Activated CD8-positive, alpha-beta T cell treated with anti-CD3 and anti-CD28 coated beads, Interleukin-2, amount 10 ng/mL, durations not matched to agents 7 days and 5 days (primary cell): ENCODE results near the gene FAM76A. TPM values are rescaled to one million over a fixed set of nuclear protein-coding genes. Genes with fewer than 3 reads are reported as not detected.
"Not testable (repeated sequence)": the region's sequence is repeated elsewhere in the genome, so short reads cannot be mapped to it uniquely, and the experiment has no call there.

Experiments used
- ATAC-seq: fragments of 150-1000 bp; cut with Tn5 transposase; one replicate; pipeline ENCODE4 v1.10.0; 2021; ENCODE audit warnings: moderate library complexity
- CTCF ChIA-PET: fragments of 350-600 bp; sonication (Branson Sonifier 250); formaldehyde crosslinking; loops from one replicate; lab custom pipeline; 2021; ENCODE audit warnings: antibody characterized with exemption; lab: Charles Lee
- POLR2A ChIA-PET: fragments of 350-600 bp; sonication (Branson Sonifier 250); formaldehyde crosslinking; loops from one replicate; lab custom pipeline; 2021; ENCODE audit warnings: antibody characterized with exemption; lab: Charles Lee
- DNase-seq: peaks from one replicate; pipeline ENCODE4 v3.0.0-alpha.2; 2020
- H3K27ac Mint-ChIP-seq: one replicate; pipeline ENCODE4 v1.8.0; 2021; ENCODE audit warnings: mild to moderate bottlenecking, mixed read lengths
- H3K27me3 Mint-ChIP-seq: one replicate; pipeline ENCODE4 v1.8.0; 2021; ENCODE audit warnings: low read depth, mixed read lengths
- H3K36me3 Mint-ChIP-seq: one replicate; pipeline ENCODE4 v1.8.0; 2021; ENCODE audit warnings: low read depth, mixed read lengths
- H3K4me1 Mint-ChIP-seq: one replicate; pipeline ENCODE4 v1.8.0; 2021; ENCODE audit warnings: low read depth, mixed read lengths
- H3K4me3 Mint-ChIP-seq: one replicate; pipeline ENCODE4 v1.8.0; 2021; ENCODE audit warnings: mild to moderate bottlenecking, mixed read lengths
- H3K9me3 Mint-ChIP-seq: one replicate; pipeline ENCODE4 v1.8.0; 2022; ENCODE audit warnings: mixed read lengths; ENCODE audit not compliant: insufficient read depth
- total RNA-seq, 2 experiments: library from RNA; stranded (reverse); gene quantifications; one replicate each; pipeline ENCODE4 v1.2.3, GENCODE V29; 2021

Gene FAM76A
- total RNA-seq, 2 experiments from 2014 or later = 14.6 to 17.5 TPM

DNA sequence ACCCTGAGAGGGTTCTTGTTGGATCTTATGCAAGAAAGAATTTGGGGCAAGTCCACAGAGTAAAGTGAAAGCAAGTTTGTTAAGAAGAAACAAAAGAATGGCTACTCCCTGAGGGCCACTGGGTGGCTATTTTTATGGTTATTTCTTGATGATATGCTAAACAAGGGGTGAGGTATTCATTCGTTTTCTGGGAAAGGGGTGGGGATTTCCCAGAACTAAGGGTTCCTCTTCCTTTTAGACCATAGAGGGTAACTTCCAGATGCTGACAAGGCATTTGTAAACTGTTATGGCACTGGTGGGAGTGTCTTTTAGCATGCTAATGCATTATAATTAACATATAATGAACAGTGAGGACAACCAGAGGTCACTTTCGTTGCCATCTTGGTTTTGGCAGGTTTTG lies 35.6 kb upstream of the FAM76A start:
- H3K4me3 Mint-ChIP-seq = no peak overlapping the region
- H3K27ac Mint-ChIP-seq = no peak overlapping the region
- peaks cover 6% of the 10 kb centered on the region for H3K9me3 Mint-ChIP-seq
- ATAC-seq (no peak), DNase-seq (no peak)
- ChIA-PET POLR2A (no interaction called here), CTCF (no interaction called here)
- peaks cover 7% of the 10 kb centered on the region for H3K4me1 Mint-ChIP-seq
- H3K36me3 Mint-ChIP-seq = peaks cover 4% of the 10 kb centered on the region
- peaks cover 15% of the 10 kb centered on the region for H3K27me3 Mint-ChIP-seq

DNA sequence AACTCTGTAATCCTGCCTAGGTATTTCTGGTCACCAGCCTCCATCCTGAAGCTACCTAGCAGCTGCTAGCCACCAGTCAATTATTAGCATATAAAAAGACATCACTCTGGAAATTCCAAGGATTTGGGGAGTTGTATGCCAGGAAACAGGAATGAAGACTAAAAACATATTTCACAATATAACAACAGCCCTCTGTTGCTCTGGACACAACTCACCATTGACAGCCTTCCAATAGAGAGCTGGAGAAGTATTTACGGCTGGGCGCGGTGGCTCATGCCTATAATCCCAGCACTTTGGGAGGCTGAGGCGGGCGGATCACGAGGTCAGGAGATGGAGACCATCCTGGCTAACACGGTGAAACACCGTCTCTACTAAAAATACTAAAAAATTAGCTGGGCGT lies 28.9 kb upstream of the FAM76A start:
- H3K27me3 Mint-ChIP-seq, CTCF ChIA-PET, POLR2A ChIA-PET, DNase-seq, H3K4me3 Mint-ChIP-seq, H3K4me1 Mint-ChIP-seq, H3K36me3 Mint-ChIP-seq, H3K27ac Mint-ChIP-seq, H3K9me3 Mint-ChIP-seq, ATAC-seq: not testable (repeated sequence)

DNA sequence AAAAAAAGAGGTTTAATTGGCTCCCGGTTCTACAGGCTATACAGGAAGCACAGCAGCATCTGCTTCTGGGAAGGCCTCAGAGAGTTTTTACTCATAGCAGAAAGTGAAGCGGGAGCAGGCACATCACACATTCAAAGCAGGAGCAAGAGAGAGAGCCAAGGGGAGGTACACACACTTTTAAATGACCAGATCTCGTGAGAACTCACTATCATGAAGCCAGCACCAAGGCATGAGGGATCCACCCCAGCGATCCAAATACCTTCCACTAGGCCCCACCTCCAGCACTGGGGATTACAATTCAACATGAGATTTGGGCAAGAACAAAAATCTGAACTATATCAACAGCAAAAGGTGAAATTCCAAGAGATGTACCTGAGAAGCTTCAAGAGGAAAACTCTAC lies 20.8 kb upstream of the FAM76A start:
- Mint-ChIP-seq H3K36me3 (peaks cover 8% of the 10 kb centered on the region), H3K4me3 (no peak overlapping the region), H3K4me1 (peaks cover 2% of the 10 kb centered on the region), H3K9me3 (peaks cover 8% of the 10 kb centered on the region), H3K27me3 (peaks cover 8% of the 10 kb centered on the region), H3K27ac (no peak overlapping the region)
- ChIA-PET POLR2A (no interaction called here), CTCF (no interaction called here)
- ATAC-seq = no peak
- DNase-seq = no peak

DNA sequence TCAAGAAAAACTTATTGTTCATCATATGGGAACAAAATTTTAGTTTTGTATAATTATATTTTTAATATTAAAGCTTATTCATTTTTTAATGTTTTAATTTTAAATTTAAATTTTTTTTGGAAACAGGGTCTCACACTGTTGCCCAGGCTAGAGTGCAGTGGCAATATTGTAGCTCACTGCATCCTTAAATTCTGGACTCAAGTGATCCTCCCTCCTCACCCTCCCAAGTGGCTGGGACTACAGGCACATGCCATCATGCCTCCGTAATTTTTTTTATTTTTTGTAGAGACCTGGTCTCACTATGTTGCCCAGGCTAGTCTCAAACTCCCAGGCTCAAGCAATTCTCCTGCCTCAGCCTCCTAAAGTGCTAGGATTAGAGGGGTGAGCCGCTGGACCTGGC lies 20.2 kb upstream of the FAM76A start:
- H3K9me3 Mint-ChIP-seq = peaks cover 8% of the 10 kb centered on the region
- no peak for DNase-seq
- no peak overlapping the region for H3K4me3 Mint-ChIP-seq
- no peak for ATAC-seq
- H3K36me3 Mint-ChIP-seq = peaks cover 8% of the 10 kb centered on the region
- peaks cover 2% of the 10 kb centered on the region for H3K4me1 Mint-ChIP-seq
- ChIA-PET CTCF (no interaction called here), POLR2A (no interaction called here)
- H3K27ac Mint-ChIP-seq = no peak overlapping the region
- peaks cover 8% of the 10 kb centered on the region for H3K27me3 Mint-ChIP-seq

DNA sequence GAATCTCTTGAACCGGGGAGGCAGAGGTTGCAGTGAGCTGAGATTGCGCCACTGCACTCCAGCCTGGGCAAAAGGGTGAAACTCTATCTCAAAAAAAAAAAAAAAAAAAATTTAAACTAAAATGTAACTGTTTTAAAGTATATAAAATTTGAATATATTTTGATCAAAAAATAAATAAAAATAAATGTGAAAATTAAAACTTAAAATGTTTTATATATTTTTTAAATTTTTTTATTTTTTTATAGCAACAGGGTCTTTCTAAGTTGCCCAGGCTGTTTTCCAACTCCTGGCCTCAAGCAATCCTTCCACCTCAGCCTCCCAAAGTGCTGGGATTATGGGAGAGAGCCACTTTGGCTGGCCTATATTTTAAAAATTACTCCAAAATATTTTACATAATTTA lies 15.2 kb upstream of the FAM76A start:
- Mint-ChIP-seq H3K36me3 (no peaks in the 10 kb centered on the region), H3K27me3 (peaks cover 3% of the 10 kb centered on the region), H3K4me1 (peaks cover 10% of the 10 kb centered on the region), H3K9me3 (no peaks in the 10 kb centered on the region), H3K27ac (no peak overlapping the region), H3K4me3 (no peak overlapping the region)
- ChIA-PET CTCF (no interaction called here), POLR2A (no interaction called here)
- no peak for DNase-seq
- ATAC-seq = no peak

DNA sequence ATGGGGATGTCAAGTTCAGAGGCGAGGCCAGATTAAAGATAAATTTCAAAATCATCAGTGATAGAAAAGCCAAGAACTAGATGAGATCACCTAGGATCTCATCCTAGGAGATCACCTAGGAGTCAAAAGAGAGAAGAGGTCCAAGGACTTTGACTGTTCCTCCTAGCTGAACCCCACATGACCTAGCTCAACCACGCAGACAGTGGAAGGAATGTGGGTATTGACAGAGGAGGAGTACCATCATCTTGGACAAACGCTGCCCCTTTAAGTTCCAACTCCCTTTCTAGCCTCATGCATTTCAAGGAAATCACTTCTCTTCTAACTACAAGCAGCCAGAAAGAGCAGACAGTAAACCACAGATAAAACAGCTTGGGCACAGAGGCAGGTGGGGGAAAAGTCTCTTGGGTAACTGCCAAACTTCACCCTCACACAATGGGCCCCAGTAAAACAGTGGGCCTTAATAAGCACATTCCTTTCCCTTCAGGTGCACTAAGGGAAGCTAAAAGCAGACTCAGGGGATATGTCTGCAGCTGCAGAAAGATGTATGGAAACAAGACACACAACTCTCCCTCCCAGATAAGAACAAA lies 12.5 kb upstream of the FAM76A start:
- H3K27me3 Mint-ChIP-seq = peaks cover 13% of the 10 kb centered on the region
- ChIA-PET POLR2A (interaction anchor here (0.6 kb wide), 1 partner anchor 15 kb away, joined by 3 read pairs; no protein-coding TSS in a partner anchor), CTCF (interaction anchor here (2.0 kb wide), 1 partner anchor 20 kb away, joined by 4 read pairs; no protein-coding TSS in a partner anchor)
- H3K9me3 Mint-ChIP-seq = peaks cover 5% of the 10 kb centered on the region
- H3K4me3 Mint-ChIP-seq = no peak overlapping the region
- H3K36me3 Mint-ChIP-seq = peaks cover 3% of the 10 kb centered on the region
- ATAC-seq (no peak), DNase-seq (no peak)
- H3K4me1 Mint-ChIP-seq = peaks cover 10% of the 10 kb centered on the region
- no peak overlapping the region for H3K27ac Mint-ChIP-seq

DNA sequence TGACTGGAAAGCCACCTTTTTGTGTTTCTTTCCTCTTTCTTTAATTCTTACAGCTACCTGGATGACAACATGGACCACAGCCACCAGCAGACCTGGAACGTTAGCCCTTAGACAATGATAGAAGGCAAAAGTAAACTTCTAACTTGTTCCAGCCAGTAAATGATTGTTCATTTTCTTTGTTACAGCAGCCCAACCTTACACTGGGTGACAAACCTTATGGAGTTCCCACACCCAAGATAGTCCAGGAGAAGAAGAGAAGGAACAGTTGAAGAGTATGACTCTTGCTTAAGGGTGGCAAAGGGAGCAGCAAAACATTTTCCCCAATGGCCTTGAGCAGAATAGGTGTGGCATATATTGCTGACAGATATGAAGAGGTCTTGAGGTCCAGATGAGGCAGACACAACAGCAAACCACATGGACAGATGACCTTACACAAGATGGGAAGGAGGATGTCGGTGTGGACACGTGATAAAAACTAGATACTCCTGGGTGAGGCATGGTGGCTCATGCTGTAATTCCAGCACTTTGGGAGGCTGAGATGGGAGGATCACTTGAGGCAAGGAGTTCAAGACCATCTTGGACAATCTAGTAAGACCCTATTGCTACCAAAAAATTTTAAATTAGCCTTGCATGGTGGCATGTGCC lies 11.8 kb upstream of the FAM76A start:
- Mint-ChIP-seq H3K4me1 (peaks cover 10% of the 10 kb centered on the region), H3K27ac (no peak overlapping the region), H3K27me3 (peaks cover 13% of the 10 kb centered on the region), H3K9me3 (peaks cover 5% of the 10 kb centered on the region), H3K4me3 (no peak overlapping the region), H3K36me3 (peaks cover 3% of the 10 kb centered on the region)
- POLR2A ChIA-PET = no interaction called here
- ATAC-seq (no peak), DNase-seq (no peak)
- CTCF ChIA-PET = interaction anchor here (2.0 kb wide), 1 partner anchor 21 kb away, joined by 4 read pairs; no protein-coding TSS in a partner anchor

DNA sequence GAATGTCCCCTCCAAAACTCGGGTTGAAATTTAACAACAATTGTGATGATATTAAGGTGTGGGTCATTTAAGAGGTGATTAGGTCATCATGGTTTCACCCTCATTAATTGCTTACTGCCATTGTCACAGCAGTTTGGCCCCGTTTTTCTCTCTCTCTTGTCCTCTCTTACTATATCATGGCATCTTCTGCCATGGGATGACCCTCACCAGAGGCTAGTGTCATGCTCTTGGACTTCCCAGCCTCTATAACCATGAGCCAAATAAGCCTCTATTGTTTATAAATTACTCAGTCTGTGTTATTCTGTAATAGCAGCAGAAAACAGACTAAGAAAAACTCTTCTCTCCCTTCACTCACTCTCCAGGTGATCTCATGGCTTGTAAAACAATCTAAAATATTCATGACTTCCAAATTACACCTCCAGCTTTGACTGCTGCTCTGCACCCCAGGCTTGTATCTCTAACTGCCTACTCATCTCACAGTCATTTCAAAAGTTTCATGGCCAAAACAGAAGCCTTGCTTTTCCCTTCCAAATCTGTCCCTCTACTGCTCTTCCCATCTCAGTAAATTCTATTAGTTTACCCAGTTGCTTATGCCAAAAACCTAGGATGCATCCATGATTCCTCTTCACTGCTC lies 9.4 kb upstream of the FAM76A start:
- ChIA-PET CTCF (no interaction called here), POLR2A (no interaction called here)
- H3K4me1 Mint-ChIP-seq = peaks cover 10% of the 10 kb centered on the region
- DNase-seq (no peak), ATAC-seq (no peak)
- H3K27me3 Mint-ChIP-seq = peaks cover 23% of the 10 kb centered on the region
- H3K9me3 Mint-ChIP-seq = peaks cover 5% of the 10 kb centered on the region
- peaks cover 3% of the 10 kb centered on the region for H3K36me3 Mint-ChIP-seq
- H3K4me3 Mint-ChIP-seq = no peak overlapping the region
- H3K27ac Mint-ChIP-seq = no peak overlapping the region

DNA sequence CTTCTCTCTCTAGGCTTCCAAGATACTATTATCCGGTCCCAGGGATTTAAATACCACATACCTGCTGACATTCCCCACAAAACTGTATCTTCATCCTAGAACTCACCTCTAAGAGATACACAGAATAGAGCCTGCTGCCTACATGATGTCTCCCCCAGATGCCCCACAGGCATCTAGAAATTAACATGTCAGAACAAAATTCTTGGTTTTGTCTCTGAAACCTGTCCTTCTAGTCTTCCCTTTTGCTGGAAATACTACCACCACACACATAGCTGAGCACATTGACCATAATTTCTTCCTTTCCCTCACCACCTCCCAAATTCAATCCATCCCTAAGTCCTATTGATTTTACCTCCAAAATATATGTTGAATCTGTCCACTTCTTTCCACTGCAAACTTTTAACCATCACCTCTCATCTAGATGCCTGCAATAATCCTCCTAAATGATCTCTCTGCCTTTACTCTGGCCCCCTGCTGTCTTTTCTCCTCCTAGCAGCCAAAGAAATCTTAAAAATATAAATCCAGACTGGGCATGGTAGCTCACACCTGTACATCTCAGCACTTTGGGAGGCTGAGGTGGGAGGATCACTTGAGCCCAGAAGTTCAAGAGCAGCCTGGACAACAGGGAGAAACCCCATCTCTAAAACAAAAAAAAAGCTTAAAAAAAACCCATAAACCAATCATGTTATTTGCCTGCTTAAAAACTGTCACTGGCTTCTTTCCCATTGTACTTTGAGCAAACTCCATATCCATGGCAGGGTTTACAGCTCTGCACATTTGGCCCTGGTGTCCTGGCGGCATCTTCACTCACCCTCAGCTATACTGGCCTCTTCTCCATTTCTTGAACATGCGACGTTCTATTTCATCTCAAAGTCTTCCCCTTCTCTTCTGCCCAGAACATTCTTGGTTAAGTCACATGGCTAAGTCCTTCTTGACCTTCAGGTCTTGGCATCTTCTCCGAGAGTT lies 6.2 kb upstream of the FAM76A start:
- DNase-seq (no peak), ATAC-seq (peak; percentile 44)
- Mint-ChIP-seq H3K4me3 (no peak overlapping the region), H3K9me3 (peaks cover 5% of the 10 kb centered on the region), H3K27ac (no peak overlapping the region), H3K4me1 (peaks cover 1% of the 10 kb centered on the region), H3K36me3 (peaks cover 3% of the 10 kb centered on the region), H3K27me3 (peaks cover 23% of the 10 kb centered on the region)
- POLR2A ChIA-PET = interaction anchor here (0.7 to 1.2 kb wide), 2 partner anchors 52 to 125 kb away, joined by 3 to 4 read pairs; no protein-coding TSS in a partner anchor
- CTCF ChIA-PET = interaction anchor here (0.9 to 2.0 kb wide), 9 partner anchors 17 to 163 kb away, joined by 3 to 14 read pairs (median 3); no protein-coding TSS in a partner anchor

DNA sequence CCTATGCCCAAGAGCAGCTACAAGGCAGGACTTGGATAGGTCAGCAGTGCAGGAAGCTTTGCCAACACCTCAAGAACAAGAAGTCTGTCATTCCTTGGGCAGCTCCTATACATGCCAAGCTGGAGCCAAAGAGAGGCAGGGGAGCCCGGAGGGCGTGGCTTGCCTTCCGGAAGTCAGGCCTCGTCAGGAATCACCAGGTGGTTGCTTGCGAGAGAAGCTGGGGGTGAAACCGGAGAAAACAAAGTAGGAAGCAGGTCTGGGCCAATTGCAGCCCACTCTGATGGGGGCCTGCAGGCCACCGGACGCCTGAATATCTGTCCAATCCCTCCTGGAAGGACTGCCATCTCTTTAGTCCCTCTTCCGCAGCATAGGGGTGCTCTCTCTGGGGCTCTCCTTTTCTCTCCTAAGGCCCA lies 794 bp upstream of the FAM76A start:
- no peak for DNase-seq
- Mint-ChIP-seq H3K4me1 (peaks cover 21% of the 10 kb centered on the region), H3K27me3 (peaks cover 3% of the 10 kb centered on the region), H3K36me3 (peaks cover 13% of the 10 kb centered on the region), H3K9me3 (no peaks in the 10 kb centered on the region), H3K27ac (peak overlapping the region; percentile 93), H3K4me3 (peak overlapping the region; percentile 86)
- POLR2A ChIA-PET = interaction anchor here (0.8 to 1.6 kb wide), 5 partner anchors 39 to 588 kb away, joined by 3 to 27 read pairs (median 8); partner anchors contain the start of genes PPP1R8 and STX12
- ATAC-seq = no peak
- CTCF ChIA-PET = interaction anchor here (0.5 to 2.9 kb wide), 21 partner anchors 30 to 1727 kb away, joined by 3 to 37 read pairs (median 5); partner anchors contain the start of genes IFI6, PAFAH2, PPP1R8 and STX12
